Mesothelial cell of epicardium (in vitro differentiated cells): ENCODE results near the gene RPUSD4. TPM values are rescaled to one million over a fixed set of nuclear protein-coding genes. Genes with fewer than 3 reads are reported as not detected.
A peak's percentile ranks its signal among the peaks of the same experiment; 100 is the strongest.

ENCODE experiments used
- DNase-seq, 2 experiments: peaks; one replicate each; pipeline ENCODE4 v3.0.0; 2021; ENCODE audit warnings: low spot score in 2 of 2; ENCODE audit not compliant: unreplicated experiment in 2 of 2
- H3K27ac Mint-ChIP-seq: 2 replicates; pipeline ENCODE4 v1.8.0; 2021; ENCODE audit warnings: mixed read lengths
- H3K27me3 Mint-ChIP-seq: 2 replicates; pipeline ENCODE4 v1.8.0; 2021; ENCODE audit warnings: low read depth, mixed read lengths
- H3K36me3 Mint-ChIP-seq: 2 replicates; pipeline ENCODE4 v1.8.0; 2021; ENCODE audit warnings: mixed read lengths
- H3K4me1 Mint-ChIP-seq: 2 replicates; pipeline ENCODE4 v1.8.0; 2021; ENCODE audit warnings: mixed read lengths
- H3K4me3 Mint-ChIP-seq: 2 replicates; pipeline ENCODE4 v1.8.0; 2021; ENCODE audit warnings: mild to moderate bottlenecking, moderate library complexity, mixed read lengths
- H3K9me3 Mint-ChIP-seq: 2 replicates; pipeline ENCODE4 v1.8.0; 2021; ENCODE audit warnings: mixed read lengths
- CTCF ChIP-seq: fragments of 200-600 bp; sonication (generic); IDR thresholded peaks from one replicate; pipeline ENCODE4 v1.5.0; 2021; ENCODE audit warnings: antibody characterized with exemption; ENCODE audit not compliant: unreplicated experiment
- total RNA-seq: library from RNA; stranded (reverse); gene quantifications from 3 replicates; pipeline ENCODE4 v1.2.1, GENCODE V29; 2021

RPUSD4 gene
- total RNA-seq, 1 donor from 2014 or later = 41.6 TPM

DNA sequence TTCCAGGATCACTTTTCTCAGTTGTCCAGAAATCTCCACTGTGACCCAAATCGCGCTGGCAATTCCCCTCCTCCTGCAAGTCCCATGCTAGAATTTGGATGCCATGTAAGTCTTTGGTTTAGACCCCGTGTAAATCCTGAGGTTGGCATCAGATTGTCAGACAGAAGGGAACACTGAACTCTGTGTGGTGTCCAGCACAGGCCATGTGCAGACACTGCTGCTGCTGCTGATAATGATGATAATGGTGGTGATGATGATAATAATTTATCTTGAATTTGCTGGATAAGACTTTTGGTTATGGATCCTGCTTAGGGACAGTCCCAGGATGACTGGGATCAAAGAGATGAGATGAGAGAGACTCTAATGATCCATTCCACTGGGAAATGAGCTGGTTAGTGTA, 45.0 kb downstream of the RPUSD4 start:
- peak overlapping the region; percentile 55 for H3K27ac Mint-ChIP-seq
- no peak overlapping the region for H3K4me3 Mint-ChIP-seq
- no peak for TF ChIP-seq CTCF
- DNase-seq = no peak
- no peaks in the 10 kb centered on the region for H3K9me3 Mint-ChIP-seq
- H3K4me1 Mint-ChIP-seq = peaks cover 52% of the 10 kb centered on the region
- H3K36me3 Mint-ChIP-seq = no peaks in the 10 kb centered on the region
- no peaks in the 10 kb centered on the region for H3K27me3 Mint-ChIP-seq

- DNase-seq = no peak
- Mint-ChIP-seq H3K27ac (peak overlapping the region; percentile 82), H3K4me1 (peaks cover 52% of the 10 kb centered on the region), H3K9me3 (no peaks in the 10 kb centered on the region), H3K27me3 (no peaks in the 10 kb centered on the region), H3K4me3 (no peak overlapping the region), H3K36me3 (no peaks in the 10 kb centered on the region)
- TF ChIP-seq CTCF = no peak
Observed at GRCh38 chr11:126165757-126166156, 45.7 kb downstream of the RPUSD4 start.

DNA sequence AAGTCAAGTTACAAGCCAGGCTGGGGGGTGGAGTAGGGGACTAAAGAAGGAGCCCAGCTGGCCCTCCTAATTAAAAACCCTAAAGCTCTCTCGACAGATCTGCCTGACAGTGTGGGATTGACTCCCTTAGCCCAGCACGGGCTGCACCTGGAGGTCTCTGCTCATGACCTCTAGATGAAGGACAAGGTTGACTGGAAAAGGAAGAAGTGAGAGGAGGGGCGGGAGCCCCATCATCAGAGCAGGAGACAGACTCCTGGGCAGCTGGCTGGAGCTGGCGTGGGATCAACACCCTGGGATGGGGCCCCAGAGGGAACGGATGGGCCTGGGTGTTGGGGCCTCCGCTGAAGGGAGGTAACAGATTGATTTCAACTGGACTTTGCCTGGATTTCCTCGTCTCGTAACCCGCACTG, 46.1 kb downstream of the RPUSD4 start:
- H3K27ac Mint-ChIP-seq = peak overlapping the region; percentile 67
- no peaks in the 10 kb centered on the region for H3K27me3 Mint-ChIP-seq
- H3K9me3 Mint-ChIP-seq = no peaks in the 10 kb centered on the region
- no peaks in the 10 kb centered on the region for H3K36me3 Mint-ChIP-seq
- H3K4me1 Mint-ChIP-seq = peaks cover 52% of the 10 kb centered on the region
- no peak for TF ChIP-seq CTCF
- no peak overlapping the region for H3K4me3 Mint-ChIP-seq
- no peak for DNase-seq

GRCh38 chr11:126164781-126165180, 46.7 kb downstream of the RPUSD4 start:
- peaks cover 52% of the 10 kb centered on the region for H3K4me1 Mint-ChIP-seq
- no peaks in the 10 kb centered on the region for H3K9me3 Mint-ChIP-seq
- no peaks in the 10 kb centered on the region for H3K36me3 Mint-ChIP-seq
- no peak for DNase-seq
- peak overlapping the region; percentile 67 for H3K27ac Mint-ChIP-seq
- H3K27me3 Mint-ChIP-seq = no peaks in the 10 kb centered on the region
- H3K4me3 Mint-ChIP-seq = no peak overlapping the region
- no peak for TF ChIP-seq CTCF

DNA sequence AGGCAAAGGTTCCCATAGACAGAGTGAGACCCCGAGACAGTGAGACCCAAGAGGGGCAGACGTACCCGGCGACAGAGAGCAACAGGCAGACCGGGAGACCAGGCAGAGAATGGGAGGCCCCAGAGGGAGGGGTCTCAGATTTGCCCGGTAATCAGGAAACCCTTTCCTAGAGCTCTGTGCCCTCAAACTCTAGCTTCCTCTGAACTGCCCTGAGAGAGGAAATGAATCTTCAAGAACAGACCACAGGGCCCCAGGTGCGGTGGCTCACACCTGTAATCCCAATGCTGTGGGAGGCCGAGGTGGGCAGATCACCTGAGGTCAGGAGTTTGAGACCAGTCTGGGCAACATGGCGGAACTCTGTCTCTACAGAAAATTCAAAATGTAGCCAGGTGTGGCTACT, 47.7 kb downstream of the RPUSD4 start:
- Mint-ChIP-seq H3K27ac (peak overlapping the region; percentile 92), H3K9me3 (no peaks in the 10 kb centered on the region), H3K4me3 (no peak overlapping the region), H3K36me3 (no peaks in the 10 kb centered on the region), H3K4me1 (peaks cover 52% of the 10 kb centered on the region), H3K27me3 (no peaks in the 10 kb centered on the region)
- no peak for TF ChIP-seq CTCF
- no peak for DNase-seq

DNA sequence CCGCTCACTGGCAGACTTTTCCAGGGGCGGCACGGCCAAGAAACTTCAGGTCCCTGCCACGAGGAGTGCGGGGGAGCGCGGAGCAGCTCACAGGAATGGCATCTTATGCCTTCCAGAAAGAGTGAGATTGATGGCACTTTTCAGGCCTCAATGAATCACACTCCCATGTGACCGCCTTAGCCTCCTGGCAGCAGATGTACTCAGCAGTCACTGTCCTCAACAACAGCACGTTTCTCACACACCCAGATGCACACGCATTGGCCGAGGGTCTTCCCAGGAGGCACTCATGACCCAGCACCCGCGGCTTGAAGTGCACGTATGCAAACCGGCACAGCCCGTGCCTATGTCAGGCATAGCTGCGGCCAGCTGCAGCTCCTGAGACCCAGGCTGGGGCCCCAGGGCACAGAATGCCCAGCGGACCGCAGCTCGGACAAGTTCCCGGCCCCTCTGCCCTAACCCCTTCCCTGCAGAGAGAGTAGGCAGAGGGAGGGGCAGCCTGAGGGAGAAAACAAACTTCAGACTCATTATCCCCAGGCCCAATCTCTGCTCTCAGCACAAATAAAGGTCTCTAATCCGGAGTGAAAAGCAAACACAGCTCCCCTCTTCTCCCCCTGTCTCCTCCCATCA, 48.3 kb downstream of the RPUSD4 start:
- Mint-ChIP-seq H3K36me3 (no peaks in the 10 kb centered on the region), H3K4me3 (no peak overlapping the region), H3K27ac (peak overlapping the region; percentile 92), H3K4me1 (peaks cover 52% of the 10 kb centered on the region), H3K9me3 (no peaks in the 10 kb centered on the region), H3K27me3 (no peaks in the 10 kb centered on the region)
- no peak for TF ChIP-seq CTCF
- DNase-seq = peak in 1 of 2 experiments; percentile 62
